Activated CD4-positive, alpha-beta T cell treated with anti-CD3 and anti-CD28 coated beads for 1 hour (primary cell): ENCODE data around the gene PIP5K1C.
"Not testable (repeated sequence)": the region's sequence is repeated elsewhere in the genome, so short reads cannot be mapped to it uniquely, and the experiment has no call there.

Experiments used
- DNase-seq: peaks from one replicate; pipeline ENCODE4 v3.0.0-alpha.2; 2020

Gene PIP5K1C

DNA sequence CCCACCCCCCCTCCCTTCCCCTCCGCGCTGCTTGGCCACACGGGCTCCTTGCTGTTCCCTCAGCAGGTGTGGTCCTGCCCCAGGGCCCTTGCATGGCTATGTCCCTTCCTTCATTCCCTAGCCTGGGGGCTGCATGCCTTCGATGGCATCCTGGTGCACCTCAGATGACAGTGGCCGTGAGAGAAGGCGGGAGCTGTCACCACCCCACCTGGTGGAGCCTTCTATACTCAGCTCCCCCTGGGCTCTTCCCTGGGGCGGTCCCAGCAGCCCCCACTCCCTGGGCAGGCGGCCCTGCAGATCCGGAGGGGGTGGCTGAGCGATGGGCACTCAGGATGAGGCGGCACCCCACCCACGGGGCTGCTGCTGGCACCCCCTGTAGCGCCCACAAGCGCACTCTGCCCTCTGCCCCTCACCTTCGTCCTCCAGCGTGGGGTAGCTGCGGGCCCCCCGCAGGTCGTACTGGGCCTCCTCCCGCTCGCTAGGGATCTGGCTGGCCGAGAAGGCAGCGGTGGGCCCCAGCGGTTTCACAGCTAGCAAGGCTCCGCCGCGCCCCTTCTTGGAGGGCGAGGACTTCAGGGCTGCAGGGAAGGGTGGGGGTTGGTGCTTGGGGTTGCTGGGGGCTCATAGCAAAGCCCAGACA, 56.5 kb downstream of the PIP5K1C start:
- no peak for DNase-seq

DNA sequence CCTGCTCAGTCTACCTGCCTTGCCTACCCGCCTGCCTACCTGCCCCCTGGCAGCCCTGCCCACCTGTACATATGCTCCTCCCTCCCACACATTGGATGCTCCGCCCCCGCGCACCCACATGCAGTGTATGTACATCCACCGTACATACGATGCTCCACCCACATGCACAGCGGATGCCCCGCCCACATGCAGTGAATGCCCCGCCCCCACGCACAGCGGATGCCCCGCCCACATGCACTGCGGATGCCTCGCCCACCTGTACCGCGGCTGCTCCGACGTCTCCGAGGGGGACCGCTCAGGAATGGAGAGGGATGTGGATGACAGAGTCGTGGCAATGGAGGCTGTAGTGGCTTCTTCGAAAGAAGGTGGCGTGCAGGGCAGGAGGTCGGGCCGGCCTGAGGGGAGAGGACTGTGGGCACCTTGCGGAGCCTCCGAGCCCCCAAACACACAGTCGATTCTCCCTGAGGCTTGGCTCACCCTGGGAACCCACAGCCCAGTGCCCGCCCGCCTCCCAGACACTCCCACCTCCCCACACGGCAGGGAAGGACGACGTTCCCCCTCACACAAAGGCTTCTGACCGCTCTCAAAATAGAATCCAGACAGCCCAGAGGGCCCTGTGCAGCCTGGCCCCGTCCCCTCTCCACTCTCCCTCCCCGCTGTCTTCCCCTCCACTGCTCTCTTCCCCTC, 57.1 kb downstream of the PIP5K1C start:
- DNase-seq: no peak

DNA sequence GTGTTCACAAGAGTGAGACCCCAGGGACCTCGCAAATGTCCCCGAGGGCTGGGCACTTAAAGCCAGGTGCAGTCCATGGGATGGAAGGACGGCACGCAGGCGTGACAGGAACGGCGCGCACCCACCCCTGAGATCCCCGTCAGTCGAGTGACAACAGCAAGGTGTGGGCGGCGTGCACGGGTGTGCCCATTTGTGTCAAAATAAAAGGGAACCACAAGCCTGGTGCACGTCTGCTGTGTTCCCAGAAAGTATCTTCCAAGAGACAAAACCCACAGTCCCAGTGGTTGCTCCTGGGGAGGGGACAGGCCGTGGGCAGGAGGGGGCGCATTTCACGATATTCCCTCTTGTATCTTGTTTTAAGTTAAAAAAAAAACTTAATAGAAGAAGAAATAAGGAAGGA, 58.0 kb downstream of the PIP5K1C start:
- no peak for DNase-seq

DNA sequence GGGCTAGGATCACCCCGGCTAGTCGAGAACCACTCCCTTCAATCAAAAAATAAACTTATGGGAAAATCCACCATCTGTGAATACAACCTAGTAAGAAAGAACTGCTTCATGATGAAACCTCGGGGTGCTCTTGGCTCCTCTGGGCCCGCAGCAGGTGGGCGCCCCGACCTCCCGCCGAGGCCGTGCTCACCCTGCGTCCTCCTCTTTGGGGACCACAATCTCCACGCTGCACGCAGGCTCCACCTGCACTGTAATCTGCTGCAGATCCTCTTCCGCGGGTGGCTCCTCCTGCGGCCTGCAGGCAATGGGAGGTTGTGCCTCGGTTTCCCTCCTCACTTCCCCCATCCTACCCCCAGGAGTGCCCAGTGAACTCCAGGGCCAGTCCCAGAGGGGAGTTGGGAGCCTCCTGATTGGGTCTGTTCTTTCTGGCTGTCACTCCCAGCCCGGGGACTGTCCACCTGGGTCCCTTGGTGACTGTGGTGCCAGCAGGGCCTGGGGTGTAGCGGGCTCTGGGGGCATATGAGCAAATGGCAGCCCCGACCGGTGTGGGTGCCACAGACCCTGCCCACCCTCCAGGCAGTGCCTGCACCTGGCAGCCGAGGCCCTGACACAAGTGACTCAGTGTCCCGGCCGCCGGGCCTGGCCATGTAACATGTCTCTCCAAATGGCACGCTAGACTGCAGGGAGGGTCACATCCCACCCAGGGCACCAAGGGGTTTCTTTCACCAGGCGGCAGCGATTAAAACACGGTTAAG, 58.6 kb downstream of the PIP5K1C start:
- DNase-seq: no peak

- no peak for DNase-seq
Observed at GRCh38 chr19:3639479-3639878, 60.8 kb downstream of the PIP5K1C start.

- no peak for DNase-seq
Observed at GRCh38 chr19:3638208-3639193, 61.8 kb downstream of the PIP5K1C start.

DNA sequence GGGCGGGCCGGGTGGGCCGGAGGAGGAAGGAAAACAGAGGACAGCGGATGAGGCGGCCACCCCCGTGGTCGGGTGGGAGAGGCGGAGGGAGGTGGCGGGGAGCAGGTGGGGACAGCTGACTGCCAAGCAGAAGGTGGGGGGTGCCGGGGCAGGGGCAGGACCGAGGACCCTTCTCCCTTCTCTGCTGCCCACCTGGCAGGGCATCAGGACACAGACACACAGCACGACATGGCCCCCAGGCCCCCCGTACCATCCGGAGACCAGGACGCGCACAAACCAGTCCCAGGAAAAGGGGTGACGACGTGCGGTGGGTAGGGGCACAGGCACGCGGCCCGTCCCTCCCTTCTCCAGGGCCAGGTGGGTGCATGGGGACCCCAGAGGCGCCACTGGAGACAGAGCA, 62.6 kb downstream of the PIP5K1C start:
- DNase-seq: no peak

GRCh38 chr19:3636962-3637361, 63.3 kb downstream of the PIP5K1C start:
- no peak for DNase-seq

DNA sequence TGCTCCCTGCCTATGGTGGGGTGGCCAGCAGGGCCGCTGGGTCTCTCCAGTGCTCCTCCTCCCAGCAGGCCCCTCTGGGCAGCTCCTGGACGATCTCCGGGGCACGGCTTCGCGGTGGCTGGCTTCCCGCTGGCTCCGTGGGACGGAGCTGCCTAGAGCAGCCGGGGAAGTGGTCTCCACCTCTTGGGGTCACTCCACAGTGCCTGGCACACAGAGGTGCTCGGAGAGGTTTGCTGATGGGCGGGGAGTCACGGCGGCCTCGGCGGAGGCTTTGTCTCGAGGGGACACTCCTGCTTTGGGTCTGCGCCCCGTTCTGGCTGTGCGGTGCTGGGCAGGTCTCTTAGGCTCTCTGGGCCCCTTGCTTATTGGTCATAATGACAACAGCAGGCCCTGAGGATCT, 63.8 kb downstream of the PIP5K1C start:
- DNase-seq: no peak

DNA sequence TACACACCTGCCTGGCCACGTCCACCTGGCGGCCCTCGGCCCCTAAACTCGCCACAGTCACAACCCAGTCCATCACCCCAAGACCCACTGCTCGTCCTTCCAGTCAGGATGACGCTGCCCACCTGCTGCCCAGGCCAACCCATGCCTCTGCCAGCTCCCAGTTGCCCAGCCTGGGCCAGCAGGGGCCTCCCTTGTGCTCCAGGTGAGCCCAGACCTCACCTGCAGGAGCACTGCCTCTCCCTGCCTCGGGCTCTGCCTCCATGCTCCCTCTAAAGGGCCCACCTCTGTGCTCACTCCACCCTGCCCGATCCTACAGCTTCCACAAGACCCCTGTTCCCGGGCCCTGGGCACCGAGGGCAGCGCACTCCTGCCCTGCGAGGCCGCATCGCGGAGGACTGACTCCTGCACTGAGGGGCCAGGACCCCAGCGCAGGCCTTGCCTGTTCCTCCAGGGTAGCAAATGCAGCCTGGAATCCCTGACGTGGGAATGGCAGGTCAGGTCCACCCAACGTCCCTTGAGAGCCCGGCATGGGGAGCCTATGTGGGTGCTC, 65.7 kb downstream of the PIP5K1C start:
- no peak for DNase-seq

GRCh38 chr19:3633559-3633988, 66.7 kb downstream of the PIP5K1C start:
- no peak for DNase-seq

- no peak for DNase-seq
Observed at GRCh38 chr19:3632739-3633558, 67.3 kb downstream of the PIP5K1C start.

DNA sequence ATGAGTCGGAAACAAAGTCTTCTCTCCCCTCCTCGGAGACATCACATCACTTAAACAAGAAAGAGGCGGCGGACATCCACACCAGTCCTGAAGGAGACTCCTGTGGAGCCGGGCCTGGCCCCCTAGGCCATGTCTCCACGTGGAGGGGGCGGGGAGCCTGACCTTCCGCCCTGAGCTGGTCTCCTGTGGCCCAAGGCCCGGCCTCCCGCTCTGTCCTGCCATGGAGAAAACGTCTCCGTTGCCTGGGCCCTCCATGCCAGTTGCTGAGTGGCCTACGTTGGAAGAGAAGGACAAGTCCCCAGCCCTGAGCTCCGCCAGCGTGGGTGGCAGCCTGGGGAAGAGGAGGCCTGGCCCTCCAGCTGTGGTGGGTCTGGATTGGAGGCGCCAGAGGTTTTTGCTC, 68.2 kb downstream of the PIP5K1C start:
- no peak for DNase-seq

- no peak for DNase-seq
Observed at GRCh38 chr19:3631053-3631861, 69.0 kb downstream of the PIP5K1C start.

- DNase-seq: not testable (repeated sequence)
Observed at GRCh38 chr19:3628766-3629165, 71.5 kb downstream of the PIP5K1C start.

DNA sequence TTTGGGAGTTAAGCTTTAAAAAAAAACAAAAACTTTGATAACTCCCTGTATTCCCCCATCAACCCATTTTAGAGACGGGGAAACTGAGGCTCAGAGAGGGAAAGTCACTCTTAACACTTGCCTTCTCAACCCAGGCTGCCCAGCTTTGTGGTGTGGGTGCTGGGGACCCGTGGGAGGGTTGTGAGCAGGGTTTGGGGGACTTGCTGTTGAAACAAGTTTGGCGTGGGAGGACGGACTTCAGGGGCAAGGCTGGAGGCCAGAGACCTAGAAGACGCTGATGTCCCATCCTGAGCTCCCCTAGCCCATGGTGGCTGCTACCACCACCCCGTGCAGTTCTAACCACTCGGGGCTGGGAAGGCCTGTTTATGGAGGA, 72.9 kb downstream of the PIP5K1C start:
- DNase-seq: no peak

GRCh38 chr19:3626473-3627350, 73.6 kb downstream of the PIP5K1C start, which contains the start of gene CACTIN:
CACTIN (minus strand) TSS chr19:3626790; CDS start chr19:3626762, 28 bp downstream.
- DNase-seq: peak; percentile 97

GRCh38 chr19:3625996-3626472, 74.2 kb downstream of the PIP5K1C start:
- DNase-seq: no peak

DNA sequence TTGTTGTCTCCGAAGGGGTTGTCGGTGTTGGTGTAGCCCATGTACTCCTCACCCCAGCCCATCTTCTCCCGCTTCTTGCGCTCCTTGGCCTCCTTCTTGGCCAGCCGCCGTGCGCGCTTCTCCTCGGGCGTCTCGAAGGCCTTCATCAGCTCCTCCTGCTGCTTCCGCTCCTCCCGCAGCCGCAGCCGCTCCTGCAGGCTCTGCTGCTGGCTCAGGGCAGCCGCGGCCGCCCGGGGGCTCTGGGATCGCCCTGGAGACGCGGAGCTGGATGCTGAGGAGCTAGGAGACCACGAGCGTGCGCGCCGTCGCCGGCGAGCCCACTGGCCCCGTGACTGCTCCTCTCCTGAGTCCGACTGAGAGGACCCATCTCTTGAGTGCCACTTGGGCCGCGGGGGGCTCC, 76.6 kb downstream of the PIP5K1C start:
- no peak for DNase-seq
